ENCODE measurements around the gene TPM1. TPM values are rescaled to one million over a fixed set of nuclear protein-coding genes. Genes with fewer than 3 reads are reported as not detected.

TPM1 gene
- total RNA-seq, 1 donor from 2014 or later: 106 TPM

DNA sequence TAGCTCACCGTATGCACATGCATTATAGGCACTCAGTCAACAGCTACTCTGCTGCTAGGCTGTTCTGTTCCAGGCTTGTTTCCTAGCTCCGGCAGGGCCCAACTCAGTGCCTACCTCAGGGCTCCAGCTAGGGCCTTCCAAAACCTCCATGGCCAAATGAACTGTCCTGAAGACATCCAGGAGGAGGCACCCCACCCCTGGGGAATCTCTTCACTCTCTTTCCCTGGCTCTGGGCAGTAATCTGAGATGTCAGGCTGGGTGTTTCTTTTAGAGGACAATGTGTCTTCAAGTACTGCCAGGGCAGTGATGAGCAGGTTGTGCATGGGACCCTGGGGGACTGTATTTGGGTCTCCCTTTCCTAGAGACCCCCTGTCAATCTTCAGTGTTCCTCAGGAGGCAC, 38.3 kb upstream of the TPM1 start:
- no peaks in the 10 kb centered on the region for H3K9me3 Mint-ChIP-seq (ENCODE audit: unreplicated experiment)
- no peaks in the 10 kb centered on the region for H3K36me3 Mint-ChIP-seq (ENCODE audit: low read depth, unreplicated experiment)
- TF ChIP-seq, protein P1, sequence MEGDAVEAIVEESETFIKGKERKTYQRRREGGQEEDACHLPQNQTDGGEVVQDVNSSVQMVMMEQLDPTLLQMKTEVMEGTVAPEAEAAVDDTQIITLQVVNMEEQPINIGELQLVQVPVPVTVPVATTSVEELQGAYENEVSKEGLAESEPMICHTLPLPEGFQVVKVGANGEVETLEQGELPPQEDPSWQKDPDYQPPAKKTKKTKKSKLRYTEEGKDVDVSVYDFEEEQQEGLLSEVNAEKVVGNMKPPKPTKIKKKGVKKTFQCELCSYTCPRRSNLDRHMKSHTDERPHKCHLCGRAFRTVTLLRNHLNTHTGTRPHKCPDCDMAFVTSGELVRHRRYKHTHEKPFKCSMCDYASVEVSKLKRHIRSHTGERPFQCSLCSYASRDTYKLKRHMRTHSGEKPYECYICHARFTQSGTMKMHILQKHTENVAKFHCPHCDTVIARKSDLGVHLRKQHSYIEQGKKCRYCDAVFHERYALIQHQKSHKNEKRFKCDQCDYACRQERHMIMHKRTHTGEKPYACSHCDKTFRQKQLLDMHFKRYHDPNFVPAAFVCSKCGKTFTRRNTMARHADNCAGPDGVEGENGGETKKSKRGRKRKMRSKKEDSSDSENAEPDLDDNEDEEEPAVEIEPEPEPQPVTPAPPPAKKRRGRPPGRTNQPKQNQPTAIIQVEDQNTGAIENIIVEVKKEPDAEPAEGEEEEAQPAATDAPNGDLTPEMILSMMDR (IDR thresholded peaks at IDR 0.05; ENCODE audit: unreplicated experiment): no peak
- peaks cover 7% of the 10 kb centered on the region for H3K27me3 Mint-ChIP-seq (ENCODE audit: unreplicated experiment)
- H3K4me1 Mint-ChIP-seq (ENCODE audit: unreplicated experiment): no peaks in the 10 kb centered on the region
- H3K27ac Mint-ChIP-seq (ENCODE audit: unreplicated experiment): no peak overlapping the region
- no peak overlapping the region for H3K4me3 Mint-ChIP-seq (ENCODE audit: unreplicated experiment)
- no peak for DNase-seq (ENCODE audit: low spot score)

DNA sequence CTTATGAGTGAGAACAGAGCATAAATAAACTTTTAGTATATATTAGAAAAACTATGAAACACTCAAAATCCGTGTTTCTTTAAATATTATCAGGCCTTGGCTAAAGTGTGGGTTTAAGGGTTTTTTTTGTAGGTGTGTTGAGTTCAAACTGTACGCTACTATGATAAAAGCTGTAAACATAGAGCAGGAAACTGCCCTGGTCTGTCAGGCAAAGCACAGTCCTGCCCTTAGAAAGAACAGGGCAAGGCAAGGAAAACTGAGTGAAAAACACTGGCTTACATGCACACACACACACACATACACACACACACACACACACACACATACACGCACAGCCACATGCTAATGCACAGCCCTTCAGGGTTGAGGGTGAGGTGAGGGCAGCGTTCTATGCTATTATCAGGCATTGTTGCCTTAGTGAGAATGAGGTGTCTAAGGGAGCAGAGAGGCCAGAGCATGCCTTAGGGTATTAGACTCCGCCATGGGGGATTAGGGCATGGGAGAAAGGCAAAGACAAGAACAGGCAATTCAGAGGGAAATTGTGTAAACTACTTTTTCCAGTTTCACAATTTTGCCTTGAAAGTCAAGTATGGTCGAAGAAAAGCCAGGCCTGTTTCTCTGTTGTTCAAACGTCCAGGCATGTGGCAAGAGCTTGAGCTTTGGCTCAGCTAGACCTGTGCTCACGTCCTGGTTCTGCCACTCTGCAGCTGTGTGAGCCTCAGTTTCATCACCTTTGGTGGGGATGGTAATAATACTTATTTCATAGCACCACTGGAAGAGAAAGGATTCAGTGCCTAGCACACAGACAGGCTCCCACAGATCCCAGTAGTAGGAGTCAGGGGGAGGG, 36.3 kb upstream of the TPM1 start:
- no peaks in the 10 kb centered on the region for H3K9me3 Mint-ChIP-seq (ENCODE audit: unreplicated experiment)
- H3K36me3 Mint-ChIP-seq (ENCODE audit: low read depth, unreplicated experiment): no peaks in the 10 kb centered on the region
- TF ChIP-seq, protein P1 (IDR thresholded peaks at IDR 0.05; ENCODE audit: unreplicated experiment): no peak
- no peak overlapping the region for H3K27ac Mint-ChIP-seq (ENCODE audit: unreplicated experiment)
- no peaks in the 10 kb centered on the region for H3K4me1 Mint-ChIP-seq (ENCODE audit: unreplicated experiment)
- DNase-seq (ENCODE audit: low spot score): no peak
- no peak overlapping the region for H3K4me3 Mint-ChIP-seq (ENCODE audit: unreplicated experiment)
- peaks cover 6% of the 10 kb centered on the region for H3K27me3 Mint-ChIP-seq (ENCODE audit: unreplicated experiment)

DNA sequence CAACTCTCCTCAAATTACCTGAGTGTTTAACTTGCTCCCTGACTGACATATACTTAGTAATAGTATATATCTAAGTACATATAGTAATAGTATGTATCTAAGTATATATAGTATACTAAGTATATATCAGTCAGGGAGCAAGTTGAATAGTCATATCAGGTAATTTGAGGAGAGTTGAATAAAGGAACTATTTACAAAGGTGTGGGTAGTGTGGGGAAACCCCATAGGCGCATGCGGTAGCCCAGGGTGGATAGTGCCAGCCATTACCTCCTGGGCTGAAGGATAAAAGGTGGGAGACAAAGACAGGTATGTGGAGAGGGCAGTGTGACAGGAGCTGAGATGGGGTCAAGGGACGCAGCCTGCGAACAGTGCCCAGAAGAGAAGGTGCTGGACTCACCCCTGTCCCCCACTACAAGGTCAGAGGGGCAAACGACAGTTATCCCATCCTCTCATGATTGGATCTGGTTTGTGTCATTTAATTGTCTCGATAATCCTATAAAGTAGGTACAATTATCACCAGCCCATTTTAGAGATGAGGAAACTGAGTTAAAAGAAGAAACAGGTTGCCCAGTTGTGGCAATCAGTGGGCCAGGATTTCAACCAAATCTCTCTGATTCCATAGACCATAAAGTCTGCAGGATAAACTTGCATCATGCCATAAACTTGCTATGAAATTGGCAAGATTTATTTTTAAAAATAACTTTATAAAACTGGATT, 34.1 kb upstream of the TPM1 start:
- Mint-ChIP-seq H3K4me3 (ENCODE audit: unreplicated experiment) (no peak overlapping the region), H3K9me3 (ENCODE audit: unreplicated experiment) (no peaks in the 10 kb centered on the region), H3K27ac (ENCODE audit: unreplicated experiment) (no peak overlapping the region), H3K27me3 (ENCODE audit: unreplicated experiment) (peaks cover 4% of the 10 kb centered on the region), H3K36me3 (ENCODE audit: low read depth, unreplicated experiment) (no peaks in the 10 kb centered on the region), H3K4me1 (ENCODE audit: unreplicated experiment) (no peaks in the 10 kb centered on the region)
- TF ChIP-seq, protein P1 (IDR thresholded peaks at IDR 0.05; ENCODE audit: unreplicated experiment): no peak
- DNase-seq (ENCODE audit: low spot score): no peak

DNA sequence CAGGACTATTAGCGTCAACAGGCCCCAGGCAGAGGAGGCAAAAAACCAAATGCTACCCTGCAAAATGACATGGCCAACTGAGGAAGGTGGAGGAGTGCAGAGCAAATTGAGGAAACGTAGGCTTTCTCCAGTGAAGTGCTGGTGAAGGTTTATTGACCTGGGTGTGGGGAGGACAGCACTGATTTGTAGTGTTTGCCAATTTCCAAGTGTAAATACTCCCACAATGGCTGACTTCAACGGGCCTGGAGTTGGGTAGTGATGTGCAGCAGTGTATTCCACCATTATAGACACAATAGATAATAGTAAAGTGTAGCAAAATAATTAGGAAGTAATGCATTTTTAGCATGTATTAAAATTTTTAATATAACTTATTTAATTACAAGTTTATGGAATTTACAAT, 32.2 kb upstream of the TPM1 start:
- Mint-ChIP-seq H3K4me1 (ENCODE audit: unreplicated experiment) (no peaks in the 10 kb centered on the region), H3K9me3 (ENCODE audit: unreplicated experiment) (no peaks in the 10 kb centered on the region), H3K27me3 (ENCODE audit: unreplicated experiment) (peaks cover 3% of the 10 kb centered on the region), H3K36me3 (ENCODE audit: low read depth, unreplicated experiment) (no peaks in the 10 kb centered on the region), H3K4me3 (ENCODE audit: unreplicated experiment) (no peak overlapping the region), H3K27ac (ENCODE audit: unreplicated experiment) (no peak overlapping the region)
- TF ChIP-seq, protein P1 (IDR thresholded peaks at IDR 0.05; ENCODE audit: unreplicated experiment): no peak
- no peak for DNase-seq (ENCODE audit: low spot score)

Measured in endothelial cell (in vitro differentiated cells).